Adrenal gland (tissue), 12 donors: ENCODE results near the gene TBKBP1. TPM values are rescaled to one million over a fixed set of nuclear protein-coding genes. Genes with fewer than 3 reads are reported as not detected.

Experiments
- DNase-seq, 7 donors: peaks; one replicate each; pipeline ENCODE4 v3.0.0-alpha.2; 2019 to 2020
- H3K27ac ChIP-seq, 5 donors: fragments of 200-600 bp; sonication (generic) in 4 of 5; 1 replicate in 3 of 5; 2 replicates in 2 of 5; pipeline versions ENCODE4 v1.5.1 to v1.8.0; 2016 to 2020; ENCODE audit warnings: mild to moderate bottlenecking in 1 of 5
- H3K27me3 ChIP-seq: fragments of 200-600 bp; 2 replicates; pipeline ENCODE4 v1.8.0; 2021
- H3K36me3 ChIP-seq, 2 donors: fragments of 200-600 bp; replicated peaks in 1 of 2; 1 replicate in 1 of 2; 2 replicates in 1 of 2; pipeline versions ENCODE4 v1.5.1 to v1.8.0; 2018 to 2022
- H3K4me1 ChIP-seq, 2 donors: fragments of 200-600 bp; replicated peaks in 1 of 2; 1 replicate in 1 of 2; 2 replicates in 1 of 2; pipeline versions ENCODE4 v1.5.1 to v1.8.0; 2018 to 2021
- H3K4me3 ChIP-seq, 4 donors: fragments of 200-600 bp; sonication (generic) in 3 of 4; one replicate each; pipeline ENCODE4 v1.5.1; 2016 to 2018
- H3K9me3 ChIP-seq, 3 donors: fragments of 200-600 bp; sonication (generic) in 1 of 3; replicated peaks in 1 of 3; 1 replicate in 2 of 3; 2 replicates in 1 of 3; pipeline versions ENCODE4 v1.5.1 to v1.8.0; 2016 to 2021
- CTCF ChIP-seq, 6 experiments: fragments of 450-650 bp in 4 of 6; fragments of 200-600 bp in 2 of 6; sonication (generic) in 1 of 6; IDR thresholded peaks; 1 replicate in 5 of 6; 2 replicates in 1 of 6; pipeline versions ENCODE4 v1.5.1 to v1.8.0; 2016 to 2021; ENCODE audit warnings: antibody characterized with exemption in 6 of 6, mild to moderate bottlenecking in 2 of 6, moderate library complexity in 1 of 6
- POLR2A ChIP-seq, 2 donors: fragments of 450-650 bp; IDR thresholded peaks; one replicate each; pipeline ENCODE4 v1.6.1; 2017; ENCODE audit warnings: antibody characterized with exemption in 2 of 2, mild to moderate bottlenecking in 2 of 2, moderate library complexity in 1 of 2
- WGBS, 4 donors: extraction: QIAGEN DNeasy Blood & Tissue Kit in 2 of 4; methylation state at CpG; one replicate each; pipeline versions ENCODE4 v1.1.5 to v1.1.7; 2013 to 2017; 5-methylcytosine and 5-hydroxymethylcytosine counted together
- intact Hi-C, 2 donors: fragments of 100-400 bp; cut with DNase I; formaldehyde crosslinking; loops; one replicate each; pipeline versions ENCODE4 v1.14.1 to v1.15.0; 2022 to 2023
- polyA plus RNA-seq, 3 donors: library from polyadenylated mRNA; stranded (reverse); fragments of 200-250 nt in 2 of 3; fragments of 350-450 nt in 1 of 3; fragmentation: Illumina TruSeq in 1 of 3; extraction: RNeasy Lipid Tissue Mini Kit (QIAGEN cat#74804) in 1 of 3; gene quantifications; one replicate each; pipeline ENCODE4 v1.2.3, GENCODE V29; 2013 to 2014
- total RNA-seq, 9 donors: library from RNA; depleted of rRNA in 4 of 9; stranded (reverse); fragments of >200 nt in 4 of 9; fragments of 120-200 nt in 1 of 9; fragmentation: NEBNext Ultra II Directional in 1 of 9; extraction: Animal tissue kit (Norgen Biotek cat#: 25700) in 1 of 9; gene quantifications; one replicate each; pipeline versions ENCODE4 v1.1.0 to v1.2.4, GENCODE V29; 2013 to 2023
- donor health status: healthy with polysubstance abuse.
- donor health status: Bipolar disorder and iron deficiency.
- donor health status: DM: yes; HTN: yes; CAD: no.
- donor health status: DM: no; HTN: no; CAD: no.
- donor health status: DM: no; HTN: no; CAD: no.
- donor health status: DM: yes; HTN: yes; CAD: no.

TBKBP1 gene
- total and polyA plus RNA-seq, 12 donors = 3.9 to 63.9 (median 11.5) TPM

GRCh38 chr17:47687748-47688147, 6.2 kb upstream of the TBKBP1 start:
- Histone ChIP-seq H3K4me3 (no peak overlapping the region), H3K9me3 (no peaks in the 10 kb centered on the region), H3K4me1 (peaks cover 27 to 34% of the 10 kb centered on the region in 2 donors), H3K36me3 (peaks cover 0 to 19% of the 10 kb centered on the region in 2 donors), H3K27me3 (no peaks in the 10 kb centered on the region), H3K27ac (peak overlapping the region in 4 of 5 donors; percentile 37 to 86 (median 62))
- TF ChIP-seq POLR2A (IDR thresholded peaks at IDR 0.05) (peak in 1 of 2 donors; percentile 18), CTCF (IDR thresholded peaks at IDR 0.05) (no peak)
- DNase-seq = peak in 6 of 7 donors; percentile 44 to 69 (median 60)
- WGBS, 4 donors = 39 to 56% (median 41%) methylated on average over 1 of the region's 1 CpG
- intact Hi-C loops = no loop called here

- WGBS, 4 donors = 57 to 68% (median 59%) methylated on average over 3 of the region's 3 CpGs
- Histone ChIP-seq H3K4me3 (no peak overlapping the region), H3K27me3 (no peaks in the 10 kb centered on the region), H3K9me3 (no peaks in the 10 kb centered on the region), H3K27ac (no peak overlapping the region), H3K36me3 (peaks cover 0 to 3% of the 10 kb centered on the region in 2 donors), H3K4me1 (peaks cover 31 to 45% of the 10 kb centered on the region in 2 donors)
- DNase-seq = no peak
- TF ChIP-seq CTCF (IDR thresholded peaks at IDR 0.05) (no peak), POLR2A (IDR thresholded peaks at IDR 0.05) (no peak)
- intact Hi-C loops = loop anchor here in 1 of 2 donors (10.0 kb wide), 1 partner anchor 95 kb away; no protein-coding TSS in a partner anchor
These were observed 3.8 kb upstream of the TBKBP1 start for GRCh38 chr17:47690121-47690520.

- no peak overlapping the region for H3K4me3 ChIP-seq
These were observed 1.6 kb upstream of the TBKBP1 start for GRCh38 chr17:47692137-47692894.

More at GRCh38 chr17:47692137-47692894, 1.6 kb upstream of the TBKBP1 start:
- TF ChIP-seq CTCF (IDR thresholded peaks at IDR 0.05) = no peak
- TF ChIP-seq POLR2A (IDR thresholded peaks at IDR 0.05) = no peak
- Histone ChIP-seq H3K27me3 (no peaks in the 10 kb centered on the region), H3K27ac (peak overlapping the region in 1 of 5 donors; percentile 18), H3K4me1 (peaks cover 14 to 26% of the 10 kb centered on the region in 2 donors), H3K9me3 (no peaks in the 10 kb centered on the region), H3K36me3 (no peaks in the 10 kb centered on the region)
- DNase-seq = peak in 1 of 7 donors; percentile 12
- WGBS, 4 donors = 60 to 68% (median 62%) methylated on average over 2 of the region's 2 CpGs
- intact Hi-C loops = loop anchor here in 1 of 2 donors (10.0 kb wide), 1 partner anchor 92 kb away; no protein-coding TSS in a partner anchor
